ENCODE results near the gene DRGX. TPM values are rescaled to one million over a fixed set of nuclear protein-coding genes. Genes with fewer than 3 reads are reported as not detected.

Gene DRGX
- total and polyA plus RNA-seq, 2 of the 13 experiments (the other 11 are each of a cell fraction or from before 2014, with no cell fraction given): not detected

DNA sequence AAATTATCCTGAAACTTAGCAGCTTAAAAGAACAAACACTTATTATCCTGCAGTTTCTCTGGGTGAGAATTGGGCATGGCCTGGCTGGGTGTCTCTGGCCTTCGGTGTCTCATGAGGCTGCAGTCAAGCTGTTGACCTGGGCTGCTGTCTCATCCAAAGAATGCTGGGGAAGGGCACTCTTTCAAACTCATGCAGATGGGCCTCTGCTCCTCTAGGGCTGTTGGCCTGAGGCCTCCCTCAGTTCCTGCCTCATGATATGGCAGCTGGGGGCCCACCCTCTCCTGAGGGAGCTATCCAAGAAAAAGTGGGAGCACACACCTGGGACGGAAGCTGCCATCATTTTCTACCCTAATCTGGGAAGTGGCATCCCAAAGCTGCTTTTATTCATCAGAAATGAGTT, 43.6 kb downstream of the DRGX start:
- FAIRE-seq (no peak), DNase-seq (ENCODE audit: low spot score) (no peak), ATAC-seq (no peak; the same call in 2 of the 3 replicates)
- H3K4me1 ChIP-seq (ENCODE audit: insufficient read depth, low read length): no peaks in the 10 kb centered on the region
- no peak overlapping the region for H3K4me2 ChIP-seq (ENCODE audit: low read depth, low read length)
- WGBS (ENCODE audit: low lambda C conversion rate): 0% methylated on average over 2 of the region's 2 CpGs
- no TSS peak for BruUV-seq (replicated peaks)
- H3K27me3 ChIP-seq (ENCODE audit: control insufficient read depth in 1 of 2, insufficient read depth in 2 of 2, low read length in 2 of 2): no peaks in the 10 kb centered on the region
- CTCF ChIA-PET (ENCODE audit: low intra/inter-chr PET ratio, low total read pairs): no interaction called here
- H3K27ac ChIP-seq (ENCODE audit: extremely low read length, insufficient read depth, low read length): no peak overlapping the region
- H4K20me1 ChIP-seq (ENCODE audit: insufficient read depth, low read length): no peaks in the 10 kb centered on the region
- no peaks in the 10 kb centered on the region for H3K79me2 ChIP-seq (ENCODE audit: insufficient read depth, low read length)
- POLR2A ChIA-PET: no interaction called here
- in situ Hi-C loops (cut with HindIII; ENCODE audit: extremely low pct_ligation_motif_present, low pct_unique_long_range_greater_than_20kb): no loop called here
- TF ChIP-seq, protein P1, sequence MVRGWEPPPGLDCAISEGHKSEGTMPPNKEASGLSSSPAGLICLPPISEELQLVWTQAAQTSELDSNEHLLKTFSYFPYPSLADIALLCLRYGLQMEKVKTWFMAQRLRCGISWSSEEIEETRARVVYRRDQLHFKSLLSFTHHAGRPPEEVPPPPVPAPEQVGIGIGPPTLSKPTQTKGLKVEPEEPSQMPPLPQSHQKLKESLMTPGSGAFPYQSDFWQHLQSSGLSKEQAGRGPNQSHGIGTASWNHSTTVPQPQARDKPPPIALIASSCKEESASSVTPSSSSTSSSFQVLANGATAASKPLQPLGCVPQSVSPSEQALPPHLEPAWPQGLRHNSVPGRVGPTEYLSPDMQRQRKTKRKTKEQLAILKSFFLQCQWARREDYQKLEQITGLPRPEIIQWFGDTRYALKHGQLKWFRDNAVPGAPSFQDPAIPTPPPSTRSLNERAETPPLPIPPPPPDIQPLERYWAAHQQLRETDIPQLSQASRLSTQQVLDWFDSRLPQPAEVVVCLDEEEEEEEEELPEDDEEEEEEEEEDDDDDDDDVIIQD (CRISPR knock-in tag; IDR thresholded peaks at IDR 0.05; ENCODE audit: low read depth): no peak
- no peak for TF ChIP-seq ADNP (CRISPR knock-in tag; IDR thresholded peaks at IDR 0.05)
- TF ChIP-seq BRD4 (CRISPR knock-in tag; IDR thresholded peaks at IDR 0.05): no peak
- no peak for TF ChIP-seq CBX1 (IDR thresholded peaks at IDR 0.05; ENCODE audit: low read depth)
- TF ChIP-seq, protein P2, sequence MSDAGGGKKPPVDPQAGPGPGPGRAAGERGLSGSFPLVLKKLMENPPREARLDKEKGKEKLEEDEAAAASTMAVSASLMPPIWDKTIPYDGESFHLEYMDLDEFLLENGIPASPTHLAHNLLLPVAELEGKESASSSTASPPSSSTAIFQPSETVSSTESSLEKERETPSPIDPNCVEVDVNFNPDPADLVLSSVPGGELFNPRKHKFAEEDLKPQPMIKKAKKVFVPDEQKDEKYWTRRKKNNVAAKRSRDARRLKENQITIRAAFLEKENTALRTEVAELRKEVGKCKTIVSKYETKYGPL (CRISPR knock-in tag; IDR thresholded peaks at IDR 0.05): no peak
- TF ChIP-seq ZKSCAN1 (IDR thresholded peaks at IDR 0.05; ENCODE audit: low read length): no peak
- TF ChIP-seq, protein P3, sequence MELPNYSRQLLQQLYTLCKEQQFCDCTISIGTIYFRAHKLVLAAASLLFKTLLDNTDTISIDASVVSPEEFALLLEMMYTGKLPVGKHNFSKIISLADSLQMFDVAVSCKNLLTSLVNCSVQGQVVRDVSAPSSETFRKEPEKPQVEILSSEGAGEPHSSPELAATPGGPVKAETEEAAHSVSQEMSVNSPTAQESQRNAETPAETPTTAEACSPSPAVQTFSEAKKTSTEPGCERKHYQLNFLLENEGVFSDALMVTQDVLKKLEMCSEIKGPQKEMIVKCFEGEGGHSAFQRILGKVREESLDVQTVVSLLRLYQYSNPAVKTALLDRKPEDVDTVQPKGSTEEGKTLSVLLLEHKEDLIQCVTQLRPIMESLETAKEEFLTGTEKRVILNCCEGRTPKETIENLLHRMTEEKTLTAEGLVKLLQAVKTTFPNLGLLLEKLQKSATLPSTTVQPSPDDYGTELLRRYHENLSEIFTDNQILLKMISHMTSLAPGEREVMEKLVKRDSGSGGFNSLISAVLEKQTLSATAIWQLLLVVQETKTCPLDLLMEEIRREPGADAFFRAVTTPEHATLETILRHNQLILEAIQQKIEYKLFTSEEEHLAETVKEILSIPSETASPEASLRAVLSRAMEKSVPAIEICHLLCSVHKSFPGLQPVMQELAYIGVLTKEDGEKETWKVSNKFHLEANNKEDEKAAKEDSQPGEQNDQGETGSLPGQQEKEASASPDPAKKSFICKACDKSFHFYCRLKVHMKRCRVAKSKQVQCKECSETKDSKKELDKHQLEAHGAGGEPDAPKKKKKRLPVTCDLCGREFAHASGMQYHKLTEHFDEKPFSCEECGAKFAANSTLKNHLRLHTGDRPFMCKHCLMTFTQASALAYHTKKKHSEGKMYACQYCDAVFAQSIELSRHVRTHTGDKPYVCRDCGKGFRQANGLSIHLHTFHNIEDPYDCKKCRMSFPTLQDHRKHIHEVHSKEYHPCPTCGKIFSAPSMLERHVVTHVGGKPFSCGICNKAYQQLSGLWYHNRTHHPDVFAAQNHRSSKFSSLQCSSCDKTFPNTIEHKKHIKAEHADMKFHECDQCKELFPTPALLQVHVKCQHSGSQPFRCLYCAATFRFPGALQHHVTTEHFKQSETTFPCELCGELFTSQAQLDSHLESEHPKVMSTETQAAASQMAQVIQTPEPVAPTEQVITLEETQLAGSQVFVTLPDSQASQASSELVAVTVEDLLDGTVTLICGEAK (IDR thresholded peaks at IDR 0.05): no peak
- TF ChIP-seq, protein P3 (CRISPR knock-in tag; IDR thresholded peaks at IDR 0.05): no peak
- no peak for TF ChIP-seq CHCHD3 (CRISPR knock-in tag; IDR thresholded peaks at IDR 0.05)
- TF ChIP-seq ZNF713 (CRISPR knock-in tag; IDR thresholded peaks at IDR 0.05): no peak
- intact Hi-C loops (cut with micrococcal nuclease; ENCODE audit: unreplicated experiment): no loop called here
- no peak overlapping the region for H2AFZ ChIP-seq (ENCODE audit: low read length)
- no peaks in the 10 kb centered on the region for H3K36me3 ChIP-seq (replicated peaks in 1 of 2; ENCODE audit: control insufficient read depth in 1 of 2, insufficient read depth in 2 of 2, low read length in 2 of 2)
- H3K9me3 ChIP-seq (ENCODE audit: low read length): no peaks in the 10 kb centered on the region
- no peak overlapping the region for H3K4me3 ChIP-seq (replicated peaks in 1 of 3; ENCODE audit: insufficient read depth in 1 of 3, low read depth in 2 of 3, low read length in 3 of 3)
- H3K9ac ChIP-seq (ENCODE audit: insufficient read depth, low read depth, low read length): no peak overlapping the region

All from HepG2 (cell line).